A549 (cell line): ENCODE results near the gene NR5A2. TPM values are rescaled to one million over a fixed set of nuclear protein-coding genes. Genes with fewer than 3 reads are reported as not detected.
A peak's percentile ranks its signal among the peaks of the same experiment; 100 is the strongest.

Source experiments
- ATAC-seq, 2 experiments: fragments of 200-7000 bp in 1 of 2; fragments of >200 bp in 1 of 2; cut with Nextera tagmentation in 1 of 2; cut with Tn5 transposase in 1 of 2; 3 replicates each; pipeline versions ENCODE4 v1.8.0 to v1.9.1; 2018 to 2020; ENCODE audit warnings: mild to moderate bottlenecking in 1 of 2, moderate library complexity in 1 of 2
- CTCF ChIA-PET: fragments of 300-600 bp; sonication (Branson Sonifier 250); formaldehyde crosslinking; extraction: SDS; loops from one replicate; lab custom pipeline; 2021; ENCODE audit warnings: antibody characterized with exemption, inconsistent platforms; lab: Yijun Ruan, JAX
- POLR2A ChIA-PET: fragments of 350-600 bp; formaldehyde crosslinking; extraction: SDS; loops from one replicate; lab custom pipeline; 2021; ENCODE audit warnings: antibody characterized with exemption, inconsistent platforms; lab: Yijun Ruan, JAX
- DNase-seq, 2 experiments: peaks; one replicate each; pipeline versions ENCODE4 v3.0.0 to v3.0.0-alpha.2; 2011 to 2016; ENCODE audit warnings: low read depth in 1 of 2, low spot score in 1 of 2
- FAIRE-seq: peaks from 2 replicates; lab custom pipeline; 2011; peaks lifted over from hg19 to GRCh38; lab: Jason Lieb, UNC
- H3K27ac ChIP-seq, 2 experiments: fragments of >200 bp; sonication (Bioruptor Twin); formaldehyde crosslinking; 3 replicates each; pipeline ENCODE4 v1.5.1; 2016 to 2017
- H3K4me1 ChIP-seq: fragments of >200 bp; sonication (Bioruptor Twin); formaldehyde crosslinking; 3 replicates; pipeline ENCODE4 v1.6.1; 2016
- H3K4me2 ChIP-seq: fragments of >200 bp; sonication (Bioruptor Twin); formaldehyde crosslinking; 3 replicates; pipeline ENCODE4 v1.6.1; 2016
- H3K4me3 ChIP-seq: fragments of >200 bp; sonication (Bioruptor Twin); formaldehyde crosslinking; 3 replicates; pipeline ENCODE4 v1.5.1; 2016
- H3K9me3 ChIP-seq: fragments of >200 bp; sonication (Bioruptor Twin); formaldehyde crosslinking; 3 replicates; pipeline ENCODE4 v1.6.1; 2016
- BHLHE40 ChIP-seq: IDR thresholded peaks from 2 replicates; pipeline ENCODE4 v1.6.1; 2012; ENCODE audit warnings: low read depth, low read length, inconsistent platforms
- CEBPB ChIP-seq, 2 experiments: fragments of >200 bp in 1 of 2; sonication (Bioruptor Twin) in 1 of 2; formaldehyde crosslinking in 1 of 2; IDR thresholded peaks; 2 replicates each; pipeline ENCODE4 v1.6.1; 2012 to 2016
- CHD2 ChIP-seq: fragments of 150-350 bp; IDR thresholded peaks from 2 replicates; pipeline ENCODE4 v1.6.1; 2014; ENCODE audit warnings: low read length; ENCODE audit not compliant: partially characterized antibody
- ESRRA ChIP-seq: fragments of 150-350 bp; IDR thresholded peaks from 2 replicates; pipeline ENCODE4 v1.6.1; 2014; ENCODE audit warnings: mild to moderate bottlenecking, low read length, borderline replicate concordance
- FOSL2 ChIP-seq, 2 experiments: fragments of 450-650 bp in 1 of 2; fragments of >200 bp in 1 of 2; sonication (Bioruptor Twin) in 1 of 2; formaldehyde crosslinking; IDR thresholded peaks; 2 replicates each; pipeline versions ENCODE4 v1.5.0 to v1.6.1; 2016 to 2020; ENCODE audit warnings: mild to moderate bottlenecking in 1 of 2, moderate library complexity in 1 of 2
- FOXS1 ChIP-seq: fragments of 250-450 bp; sonication (Bioruptor Pico); IDR thresholded peaks from 2 replicates; pipeline ENCODE4 v1.5.0; 2020; ENCODE audit warnings: mild to moderate bottlenecking, moderate library complexity
- HOXB13 ChIP-seq: fragments of 250-450 bp; sonication (Bioruptor Pico); IDR thresholded peaks from 2 replicates; pipeline ENCODE4 v1.5.0; 2020; ENCODE audit warnings: low read depth, mild to moderate bottlenecking, moderate library complexity
- JUN ChIP-seq, 2 experiments: fragments of >200 bp; sonication (Bioruptor Twin); formaldehyde crosslinking; IDR thresholded peaks; 2 replicates in 1 of 2; 3 replicates in 1 of 2; pipeline ENCODE4 v1.6.1; 2016 to 2017
- KDM5A ChIP-seq: fragments of 200-600 bp; sonication (generic); IDR thresholded peaks from 2 replicates; pipeline ENCODE4 v1.6.1; 2016; ENCODE audit warnings: antibody characterized with exemption, mild to moderate bottlenecking
- MAFK ChIP-seq: fragments of 450-650 bp; IDR thresholded peaks from 2 replicates; pipeline ENCODE4 v1.6.1; 2014; ENCODE audit not compliant: partially characterized antibody
- NFE2L2 ChIP-seq: fragments of 150-350 bp; conservative IDR thresholded peaks from 2 replicates; pipeline ENCODE4 v1.6.1; 2014; ENCODE audit warnings: low read length
- NR3C1 ChIP-seq: fragments of >200 bp; sonication (Bioruptor Twin); formaldehyde crosslinking; IDR thresholded peaks from 3 replicates; pipeline ENCODE4 v1.6.1; 2017
- RARB ChIP-seq: fragments of 250-450 bp; sonication (Bioruptor Pico); IDR thresholded peaks from 2 replicates; pipeline ENCODE4 v1.8.0; 2021; ENCODE audit warnings: mild to moderate bottlenecking, moderate library complexity
- RNF2 ChIP-seq: fragments of 200-600 bp; sonication (generic); IDR thresholded peaks from 2 replicates; pipeline ENCODE4 v1.6.1; 2016; ENCODE audit warnings: low read depth, mild to moderate bottlenecking, antibody characterized with exemption, moderate library complexity, borderline replicate concordance
- ZC3H11A ChIP-seq: fragments of 450-650 bp; IDR thresholded peaks from 2 replicates; pipeline ENCODE4 v1.6.1; 2014; ENCODE audit warnings: antibody characterized with exemption, mild to moderate bottlenecking
- WGBS: methylation state at CpG from one replicate; pipeline ENCODE4 v1.1.6; 2017; ENCODE audit errors: missing lambda C conversion rate; 5-methylcytosine and 5-hydroxymethylcytosine counted together
- polyA plus RNA-seq, 4 experiments: library from polyadenylated mRNA; depleted of rRNA in 3 of 4; stranded (reverse); fragments of >200 nt; fragmentation: RNase III in 1 of 4; extraction: RNeasy Plus Mini Kit Qiagen cat#74134 plus additional on column Dnase treatment in 1 of 4; gene quantifications; 2 replicates in 3 of 4; 3 replicates in 1 of 4; pipeline ENCODE4 v1.2.3, GENCODE V29; 2011 to 2017
- TF ChIP-seq, protein P1 (sequence below): fragments of 200-600 bp; sonication (generic); IDR thresholded peaks from 2 replicates; pipeline ENCODE4 v1.6.1; 2016; ENCODE audit warnings: antibody characterized with exemption, mild to moderate bottlenecking, moderate library complexity
- TF ChIP-seq, protein P2 (sequence below): IDR thresholded peaks from 2 replicates; pipeline ENCODE4 v1.6.1; 2012; ENCODE audit warnings: low read depth, borderline replicate concordance
- TF ChIP-seq, protein P3 (sequence below): fragments of 450-650 bp; IDR thresholded peaks from 2 replicates; pipeline ENCODE4 v1.6.1; 2014; ENCODE audit warnings: antibody characterized with exemption
- TF ChIP-seq, protein P4 (sequence below): fragments of 250-450 bp; sonication (Bioruptor Pico); IDR thresholded peaks from 2 replicates; pipeline ENCODE4 v1.5.0; 2020; ENCODE audit warnings: low read depth, mild to moderate bottlenecking, moderate library complexity

The NR5A2 gene
- polyA plus RNA-seq, 2 of the 4 experiments (the other 2 are of a cell fraction): 12.0 to 24.1 TPM

DNA sequence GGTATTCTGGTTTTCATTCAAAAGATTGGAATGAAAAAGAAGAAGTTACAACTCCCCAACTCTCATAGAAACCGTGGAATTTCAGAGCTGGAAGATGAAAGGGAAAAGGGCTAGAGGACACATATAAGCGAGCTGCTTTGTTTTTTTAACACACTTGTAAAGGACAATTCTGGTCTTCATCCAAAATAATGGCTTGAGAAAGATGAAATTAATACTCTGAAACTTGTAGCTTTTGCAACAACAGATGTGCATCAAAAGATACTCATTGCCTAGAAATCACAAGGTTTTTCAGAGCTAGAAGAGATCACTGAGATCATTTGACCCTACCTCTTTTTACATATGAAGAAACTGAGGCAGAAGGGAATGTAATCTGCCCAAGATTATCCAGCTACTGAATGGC lies 25.6 kb downstream of the NR5A2 start (continued):
- TF ChIP-seq, protein P1, sequence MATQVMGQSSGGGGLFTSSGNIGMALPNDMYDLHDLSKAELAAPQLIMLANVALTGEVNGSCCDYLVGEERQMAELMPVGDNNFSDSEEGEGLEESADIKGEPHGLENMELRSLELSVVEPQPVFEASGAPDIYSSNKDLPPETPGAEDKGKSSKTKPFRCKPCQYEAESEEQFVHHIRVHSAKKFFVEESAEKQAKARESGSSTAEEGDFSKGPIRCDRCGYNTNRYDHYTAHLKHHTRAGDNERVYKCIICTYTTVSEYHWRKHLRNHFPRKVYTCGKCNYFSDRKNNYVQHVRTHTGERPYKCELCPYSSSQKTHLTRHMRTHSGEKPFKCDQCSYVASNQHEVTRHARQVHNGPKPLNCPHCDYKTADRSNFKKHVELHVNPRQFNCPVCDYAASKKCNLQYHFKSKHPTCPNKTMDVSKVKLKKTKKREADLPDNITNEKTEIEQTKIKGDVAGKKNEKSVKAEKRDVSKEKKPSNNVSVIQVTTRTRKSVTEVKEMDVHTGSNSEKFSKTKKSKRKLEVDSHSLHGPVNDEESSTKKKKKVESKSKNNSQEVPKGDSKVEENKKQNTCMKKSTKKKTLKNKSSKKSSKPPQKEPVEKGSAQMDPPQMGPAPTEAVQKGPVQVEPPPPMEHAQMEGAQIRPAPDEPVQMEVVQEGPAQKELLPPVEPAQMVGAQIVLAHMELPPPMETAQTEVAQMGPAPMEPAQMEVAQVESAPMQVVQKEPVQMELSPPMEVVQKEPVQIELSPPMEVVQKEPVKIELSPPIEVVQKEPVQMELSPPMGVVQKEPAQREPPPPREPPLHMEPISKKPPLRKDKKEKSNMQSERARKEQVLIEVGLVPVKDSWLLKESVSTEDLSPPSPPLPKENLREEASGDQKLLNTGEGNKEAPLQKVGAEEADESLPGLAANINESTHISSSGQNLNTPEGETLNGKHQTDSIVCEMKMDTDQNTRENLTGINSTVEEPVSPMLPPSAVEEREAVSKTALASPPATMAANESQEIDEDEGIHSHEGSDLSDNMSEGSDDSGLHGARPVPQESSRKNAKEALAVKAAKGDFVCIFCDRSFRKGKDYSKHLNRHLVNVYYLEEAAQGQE: no peak
- TF ChIP-seq RARB (CRISPR knock-in tag) (no peak), ZC3H11A (no peak)

DNA sequence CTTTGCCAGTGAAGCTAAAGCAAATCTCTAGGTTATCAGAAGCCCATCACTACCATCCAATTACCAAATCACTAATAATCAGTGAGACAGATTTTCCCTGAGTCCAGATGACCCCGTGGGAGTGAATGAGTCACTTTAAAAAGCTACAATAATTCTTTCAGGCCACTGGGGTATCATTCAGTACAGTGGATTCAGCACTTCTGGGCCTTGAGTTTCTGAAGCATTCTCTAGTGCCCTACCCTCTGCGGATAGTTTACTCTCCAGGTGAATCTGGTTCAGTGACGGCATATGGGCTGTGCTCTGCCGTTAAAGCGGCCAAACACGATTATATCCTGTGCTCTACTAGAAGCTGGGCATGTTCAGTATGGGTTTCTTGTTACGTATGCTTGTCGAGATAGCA lies 26.1 kb downstream of the NR5A2 start:
- 91% methylated on average over 8 of the region's 8 CpGs for WGBS
- no peak overlapping the region for H3K4me2 ChIP-seq
- FAIRE-seq (no peak), DNase-seq (no peak), ATAC-seq (peak in 1 of 2 experiments; percentile 51; a peak in 2 of 6 replicates)
- H3K4me3 ChIP-seq: no peak overlapping the region
- H3K4me1 ChIP-seq: peaks cover 11% of the 10 kb centered on the region; the same call in 2 of the 3 replicates
- H3K27ac ChIP-seq: no peak overlapping the region
- TF ChIP-seq, protein P2, sequence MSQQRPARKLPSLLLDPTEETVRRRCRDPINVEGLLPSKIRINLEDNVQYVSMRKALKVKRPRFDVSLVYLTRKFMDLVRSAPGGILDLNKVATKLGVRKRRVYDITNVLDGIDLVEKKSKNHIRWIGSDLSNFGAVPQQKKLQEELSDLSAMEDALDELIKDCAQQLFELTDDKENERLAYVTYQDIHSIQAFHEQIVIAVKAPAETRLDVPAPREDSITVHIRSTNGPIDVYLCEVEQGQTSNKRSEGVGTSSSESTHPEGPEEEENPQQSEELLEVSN: no peak
- no peak for TF ChIP-seq FOSL2 (IDR thresholded peaks at IDR 0.05)
- 0 out of 2 replicates have a peak, but pooled peaks have one; percentile 7 for TF ChIP-seq FOSL2 (CRISPR knock-in tag; IDR thresholded peaks at IDR 0.05)
- POLR2A ChIA-PET: no interaction called here
- no peaks in the 10 kb centered on the region for H3K9me3 ChIP-seq
- CTCF ChIA-PET: interaction anchor here (0.6 to 1.3 kb wide), 5 partner anchors 10 to 457 kb away, joined by 3 read pairs; no protein-coding TSS in a partner anchor

DNA sequence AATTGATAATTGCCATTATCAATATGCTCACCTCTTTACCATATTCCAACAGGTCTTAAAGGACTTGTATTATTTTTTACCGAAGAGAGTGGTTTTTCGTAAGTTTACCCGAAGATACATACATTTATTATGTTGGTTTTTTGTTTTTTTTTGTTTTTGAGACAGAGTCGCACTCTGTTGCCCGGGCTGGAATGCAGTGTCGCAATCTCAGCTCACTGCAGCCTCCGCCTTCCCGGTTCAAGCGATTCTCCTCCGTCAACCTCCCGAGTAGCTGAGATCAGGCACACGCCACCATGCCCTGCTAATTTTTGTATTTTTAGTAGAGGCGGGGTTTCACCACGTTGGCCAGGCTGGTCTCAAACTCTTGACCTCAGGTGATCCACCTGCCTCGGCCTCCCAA lies 30.8 kb downstream of the NR5A2 start:
- H3K27ac ChIP-seq: no peak overlapping the region
- H3K4me3 ChIP-seq: no peak overlapping the region
- ChIA-PET POLR2A (no interaction called here), CTCF (interaction anchor here (0.8 kb wide), 1 partner anchor 60 kb away, joined by 3 read pairs; no protein-coding TSS in a partner anchor)
- WGBS: 93% methylated on average over 15 of the region's 15 CpGs
- no peak overlapping the region for H3K4me2 ChIP-seq
- DNase-seq (no peak), ATAC-seq (no peak)
- no peaks in the 10 kb centered on the region for H3K4me1 ChIP-seq
- H3K9me3 ChIP-seq: no peaks in the 10 kb centered on the region
- TF ChIP-seq CEBPB (IDR thresholded peaks at IDR 0.05) (peak in 1 of 2 experiments; percentile 66; a peak in 2 of 4 replicates), FOXS1 (no peak)
- TF ChIP-seq, all 56 proteins: peak for 1
- FAIRE-seq: no peak

DNA sequence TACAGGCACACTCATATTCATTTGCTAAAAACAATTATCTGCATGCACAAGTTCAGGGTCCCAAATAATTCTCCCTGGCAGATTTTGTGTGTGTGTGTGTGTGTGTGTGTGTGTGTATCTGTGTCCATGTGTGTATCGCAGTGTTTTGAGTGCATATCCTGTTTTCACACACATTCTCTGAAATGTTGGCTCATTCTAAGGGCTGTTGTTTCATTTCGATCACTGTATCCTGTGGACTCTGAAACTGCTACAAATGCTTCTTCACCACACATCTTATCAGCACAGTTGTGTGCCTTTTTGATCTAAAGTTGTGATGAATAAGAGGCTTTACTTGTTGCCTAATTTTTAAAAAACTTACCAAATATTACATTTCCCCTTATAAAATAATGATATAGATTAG lies 34.6 kb downstream of the NR5A2 start:
- H3K27ac ChIP-seq: no peak overlapping the region
- no peak for FAIRE-seq
- no peak for ATAC-seq
- no peak overlapping the region for H3K4me3 ChIP-seq
- H3K4me1 ChIP-seq: no peaks in the 10 kb centered on the region
- CTCF ChIA-PET: interaction anchor here (0.6 to 1.1 kb wide), 2 partner anchors 9 to 350 kb away, joined by 3 to 4 read pairs; no protein-coding TSS in a partner anchor
- H3K9me3 ChIP-seq: no peaks in the 10 kb centered on the region
- DNase-seq: no peak
- H3K4me2 ChIP-seq: no peak overlapping the region
- 83% methylated on average over 2 of the region's 2 CpGs for WGBS
- POLR2A ChIA-PET: no interaction called here
- TF ChIP-seq JUN (IDR thresholded peaks at IDR 0.05) (no peak), ESRRA (no peak), FOXS1 (no peak), RARB (CRISPR knock-in tag) (no peak), NFE2L2 (no peak), HOXB13 (CRISPR knock-in tag) (no peak), RNF2 (no peak), CHD2 (no peak), KDM5A (no peak), NR3C1 (no peak), MAFK (no peak), BHLHE40 (no peak)
- TF ChIP-seq, protein P3, sequence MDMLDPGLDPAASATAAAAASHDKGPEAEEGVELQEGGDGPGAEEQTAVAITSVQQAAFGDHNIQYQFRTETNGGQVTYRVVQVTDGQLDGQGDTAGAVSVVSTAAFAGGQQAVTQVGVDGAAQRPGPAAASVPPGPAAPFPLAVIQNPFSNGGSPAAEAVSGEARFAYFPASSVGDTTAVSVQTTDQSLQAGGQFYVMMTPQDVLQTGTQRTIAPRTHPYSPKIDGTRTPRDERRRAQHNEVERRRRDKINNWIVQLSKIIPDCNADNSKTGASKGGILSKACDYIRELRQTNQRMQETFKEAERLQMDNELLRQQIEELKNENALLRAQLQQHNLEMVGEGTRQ: no peak
- TF ChIP-seq, protein P2: no peak
- TF ChIP-seq, protein P1: no peak
- TF ChIP-seq, protein P4, sequence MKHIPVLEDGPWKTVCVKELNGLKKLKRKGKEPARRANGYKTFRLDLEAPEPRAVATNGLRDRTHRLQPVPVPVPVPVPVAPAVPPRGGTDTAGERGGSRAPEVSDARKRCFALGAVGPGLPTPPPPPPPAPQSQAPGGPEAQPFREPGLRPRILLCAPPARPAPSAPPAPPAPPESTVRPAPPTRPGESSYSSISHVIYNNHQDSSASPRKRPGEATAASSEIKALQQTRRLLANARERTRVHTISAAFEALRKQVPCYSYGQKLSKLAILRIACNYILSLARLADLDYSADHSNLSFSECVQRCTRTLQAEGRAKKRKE: no peak
